ENCODE measurements around the gene RALGPS1.

Gene RALGPS1

DNA sequence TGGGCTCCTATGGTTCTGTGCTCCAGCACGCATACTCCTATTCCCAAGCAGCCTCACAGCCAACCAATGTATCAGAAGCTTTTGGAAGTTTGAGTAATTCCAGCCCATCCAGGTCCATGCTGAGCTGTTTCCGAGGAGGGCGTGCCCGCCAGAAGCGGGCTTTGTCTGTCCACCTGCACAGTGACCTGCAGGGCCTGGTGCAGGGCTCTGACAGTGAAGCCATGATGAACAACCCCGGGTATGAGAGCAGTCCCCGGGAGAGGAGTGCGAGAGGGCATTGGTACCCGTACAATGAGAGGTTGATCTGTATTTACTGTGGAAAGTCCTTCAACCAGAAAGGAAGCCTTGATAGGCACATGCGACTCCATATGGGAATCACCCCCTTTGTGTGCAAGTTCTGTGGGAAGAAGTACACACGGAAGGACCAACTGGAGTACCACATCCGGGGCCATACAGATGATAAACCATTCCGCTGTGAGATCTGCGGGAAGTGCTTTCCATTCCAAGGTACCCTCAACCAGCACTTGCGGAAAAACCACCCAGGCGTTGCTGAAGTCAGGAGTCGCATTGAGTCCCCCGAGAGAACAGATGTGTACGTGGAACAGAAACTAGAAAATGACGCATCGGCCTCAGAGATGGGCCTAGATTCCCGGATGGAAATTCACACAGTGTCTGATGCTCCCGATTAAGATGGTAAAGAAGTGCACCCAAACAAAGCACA lies 34.2 kb upstream of the RALGPS1 start:
- Histone ChIP-seq H3K4me3 (ENCODE audit: severe bottlenecking) (no peak overlapping the region), H3K36me3 (ENCODE audit: low read depth) (peaks cover 43% of the 10 kb centered on the region), H3K27me3 (ENCODE audit: insufficient read depth, poor library complexity, severe bottlenecking) (no peaks in the 10 kb centered on the region), H3K27ac (ENCODE audit: poor library complexity, severe bottlenecking) (no peak overlapping the region), H3K4me1 (ENCODE audit: insufficient read depth, poor library complexity, severe bottlenecking) (no peaks in the 10 kb centered on the region), H3K9me3 (ENCODE audit: severe bottlenecking) (no peaks in the 10 kb centered on the region)
- TF ChIP-seq, protein P1, sequence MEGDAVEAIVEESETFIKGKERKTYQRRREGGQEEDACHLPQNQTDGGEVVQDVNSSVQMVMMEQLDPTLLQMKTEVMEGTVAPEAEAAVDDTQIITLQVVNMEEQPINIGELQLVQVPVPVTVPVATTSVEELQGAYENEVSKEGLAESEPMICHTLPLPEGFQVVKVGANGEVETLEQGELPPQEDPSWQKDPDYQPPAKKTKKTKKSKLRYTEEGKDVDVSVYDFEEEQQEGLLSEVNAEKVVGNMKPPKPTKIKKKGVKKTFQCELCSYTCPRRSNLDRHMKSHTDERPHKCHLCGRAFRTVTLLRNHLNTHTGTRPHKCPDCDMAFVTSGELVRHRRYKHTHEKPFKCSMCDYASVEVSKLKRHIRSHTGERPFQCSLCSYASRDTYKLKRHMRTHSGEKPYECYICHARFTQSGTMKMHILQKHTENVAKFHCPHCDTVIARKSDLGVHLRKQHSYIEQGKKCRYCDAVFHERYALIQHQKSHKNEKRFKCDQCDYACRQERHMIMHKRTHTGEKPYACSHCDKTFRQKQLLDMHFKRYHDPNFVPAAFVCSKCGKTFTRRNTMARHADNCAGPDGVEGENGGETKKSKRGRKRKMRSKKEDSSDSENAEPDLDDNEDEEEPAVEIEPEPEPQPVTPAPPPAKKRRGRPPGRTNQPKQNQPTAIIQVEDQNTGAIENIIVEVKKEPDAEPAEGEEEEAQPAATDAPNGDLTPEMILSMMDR (IDR thresholded peaks at IDR 0.05; ENCODE audit: poor library complexity, severe bottlenecking), result no peak
- DNase-seq (ENCODE audit: low spot score) (no peak), ATAC-seq (ENCODE audit: low read depth) (no peak)

DNA sequence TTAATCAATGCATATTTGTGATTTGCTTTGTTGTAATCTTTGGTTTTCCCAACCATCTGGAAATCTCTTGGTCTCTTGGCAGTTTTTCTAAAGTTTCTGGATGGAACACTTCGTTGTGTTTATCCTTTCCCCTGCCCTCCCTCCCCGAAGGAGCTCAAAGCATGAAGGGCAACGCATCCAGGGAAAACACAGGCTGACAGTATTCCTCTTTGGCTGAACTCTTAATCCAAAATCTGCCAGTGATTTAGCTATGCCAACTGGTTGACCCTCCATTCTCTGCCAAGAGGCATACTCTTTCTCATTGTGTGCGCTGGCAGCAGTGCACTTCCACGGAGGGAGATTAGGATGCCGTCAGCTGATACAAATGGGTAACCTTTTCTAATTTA lies 33.6 kb upstream of the RALGPS1 start:
- Histone ChIP-seq H3K4me1 (ENCODE audit: insufficient read depth, poor library complexity, severe bottlenecking) (no peaks in the 10 kb centered on the region), H3K36me3 (ENCODE audit: low read depth) (peaks cover 41% of the 10 kb centered on the region), H3K27me3 (ENCODE audit: insufficient read depth, poor library complexity, severe bottlenecking) (no peaks in the 10 kb centered on the region), H3K4me3 (ENCODE audit: severe bottlenecking) (no peak overlapping the region), H3K9me3 (ENCODE audit: severe bottlenecking) (no peaks in the 10 kb centered on the region), H3K27ac (ENCODE audit: poor library complexity, severe bottlenecking) (no peak overlapping the region)
- DNase-seq (ENCODE audit: low spot score) (no peak), ATAC-seq (ENCODE audit: low read depth) (no peak)
- TF ChIP-seq, protein P1 (IDR thresholded peaks at IDR 0.05; ENCODE audit: poor library complexity, severe bottlenecking), result no peak

DNA sequence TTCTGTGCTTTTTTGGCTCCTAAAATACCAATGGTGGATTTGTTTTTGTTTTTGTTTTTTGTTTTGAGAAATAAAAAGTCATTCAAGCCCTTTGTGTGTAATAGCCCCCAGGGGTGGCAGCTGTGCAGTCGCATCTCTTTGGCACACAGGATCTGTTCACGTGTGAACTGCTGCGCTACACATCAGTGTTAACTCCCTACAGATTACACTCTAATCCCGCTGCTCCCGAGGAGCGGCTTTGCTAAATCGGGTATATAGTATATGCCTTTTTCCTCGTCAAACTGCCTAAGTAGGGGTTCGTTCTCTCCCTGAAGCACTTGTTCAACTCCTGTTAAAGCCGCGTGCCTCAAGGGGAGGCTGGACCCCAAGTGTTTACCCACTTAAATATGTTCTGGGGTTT lies 31.8 kb upstream of the RALGPS1 start:
- no peak for ATAC-seq (ENCODE audit: low read depth)
- no peak for DNase-seq (ENCODE audit: low spot score)

DNA sequence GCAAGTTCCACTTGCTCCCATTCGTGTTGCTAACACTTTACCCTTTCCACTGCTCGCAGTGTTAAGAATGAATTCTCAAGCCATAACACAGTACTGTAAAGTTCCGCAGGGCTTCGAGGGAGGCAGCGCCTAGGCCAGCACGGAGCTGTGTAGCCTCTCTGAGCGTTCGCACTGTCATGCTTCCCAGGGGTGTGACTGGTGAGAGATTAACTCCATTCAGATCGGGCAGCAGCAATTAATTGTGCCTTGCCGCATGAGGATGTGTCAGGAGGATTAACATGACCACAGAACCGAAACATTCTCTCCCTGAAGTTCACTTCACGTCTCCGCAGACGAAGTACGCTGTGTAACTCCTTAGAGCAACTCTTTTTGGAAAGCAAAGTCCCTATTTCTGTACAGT lies 30.9 kb upstream of the RALGPS1 start:
- Histone ChIP-seq H3K36me3 (ENCODE audit: low read depth) (peaks cover 25% of the 10 kb centered on the region), H3K4me3 (ENCODE audit: severe bottlenecking) (no peak overlapping the region), H3K27ac (ENCODE audit: poor library complexity, severe bottlenecking) (no peak overlapping the region), H3K4me1 (ENCODE audit: insufficient read depth, poor library complexity, severe bottlenecking) (no peaks in the 10 kb centered on the region), H3K9me3 (ENCODE audit: severe bottlenecking) (no peaks in the 10 kb centered on the region), H3K27me3 (ENCODE audit: insufficient read depth, poor library complexity, severe bottlenecking) (no peaks in the 10 kb centered on the region)
- TF ChIP-seq, protein P1 (IDR thresholded peaks at IDR 0.05; ENCODE audit: poor library complexity, severe bottlenecking), result no peak
- no peak for ATAC-seq (ENCODE audit: low read depth)
- DNase-seq (ENCODE audit: low spot score), result no peak

More for the DNA sequence above, 31.8 kb upstream of the RALGPS1 start:
- H3K27ac ChIP-seq (ENCODE audit: poor library complexity, severe bottlenecking), result no peak overlapping the region
- H3K4me3 ChIP-seq (ENCODE audit: severe bottlenecking), result no peak overlapping the region
- H3K36me3 ChIP-seq (ENCODE audit: low read depth), result peaks cover 26% of the 10 kb centered on the region
- TF ChIP-seq, protein P1 (IDR thresholded peaks at IDR 0.05; ENCODE audit: poor library complexity, severe bottlenecking), result no peak
- H3K9me3 ChIP-seq (ENCODE audit: severe bottlenecking), result no peaks in the 10 kb centered on the region
- H3K27me3 ChIP-seq (ENCODE audit: insufficient read depth, poor library complexity, severe bottlenecking), result no peaks in the 10 kb centered on the region
- H3K4me1 ChIP-seq (ENCODE audit: insufficient read depth, poor library complexity, severe bottlenecking), result no peaks in the 10 kb centered on the region

DNA sequence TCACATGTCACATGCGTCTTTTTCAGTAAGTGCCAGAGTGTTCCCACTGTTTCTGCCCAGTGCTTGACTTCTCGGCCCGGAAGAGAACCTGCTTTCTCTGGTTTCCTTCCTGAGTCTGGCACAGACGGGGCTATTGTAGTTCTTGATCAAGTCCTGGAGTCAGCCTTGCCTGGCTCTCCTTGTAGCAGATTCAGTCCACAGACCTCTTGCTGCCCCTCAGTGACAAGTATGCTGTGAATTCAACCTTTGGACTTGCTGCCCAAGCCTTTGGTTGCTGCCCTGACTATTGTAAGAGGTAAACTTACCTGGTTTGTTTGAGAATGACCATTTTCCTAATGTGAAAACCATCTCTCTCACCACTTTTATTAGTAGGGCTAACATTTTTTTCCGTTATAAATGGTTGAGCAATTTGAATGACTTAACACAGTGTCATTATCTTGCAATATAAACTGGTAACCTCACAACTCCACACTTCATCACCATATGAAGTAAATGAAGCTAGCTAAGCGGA lies 29.4 kb upstream of the RALGPS1 start:
- DNase-seq (ENCODE audit: low spot score) (no peak), ATAC-seq (ENCODE audit: low read depth) (no peak)
- TF ChIP-seq, protein P1 (IDR thresholded peaks at IDR 0.05; ENCODE audit: poor library complexity, severe bottlenecking), result no peak
- Histone ChIP-seq H3K9me3 (ENCODE audit: severe bottlenecking) (no peaks in the 10 kb centered on the region), H3K4me3 (ENCODE audit: severe bottlenecking) (no peak overlapping the region), H3K4me1 (ENCODE audit: insufficient read depth, poor library complexity, severe bottlenecking) (no peaks in the 10 kb centered on the region), H3K27me3 (ENCODE audit: insufficient read depth, poor library complexity, severe bottlenecking) (no peaks in the 10 kb centered on the region), H3K36me3 (ENCODE audit: low read depth) (peaks cover 12% of the 10 kb centered on the region), H3K27ac (ENCODE audit: poor library complexity, severe bottlenecking) (no peak overlapping the region)
